ENCODE results near the gene PON3.

PON3 gene

GRCh38 chr7:95338832-95339231 lies 57.3 kb downstream of the PON3 start:
- no peak for DNase-seq

DNA sequence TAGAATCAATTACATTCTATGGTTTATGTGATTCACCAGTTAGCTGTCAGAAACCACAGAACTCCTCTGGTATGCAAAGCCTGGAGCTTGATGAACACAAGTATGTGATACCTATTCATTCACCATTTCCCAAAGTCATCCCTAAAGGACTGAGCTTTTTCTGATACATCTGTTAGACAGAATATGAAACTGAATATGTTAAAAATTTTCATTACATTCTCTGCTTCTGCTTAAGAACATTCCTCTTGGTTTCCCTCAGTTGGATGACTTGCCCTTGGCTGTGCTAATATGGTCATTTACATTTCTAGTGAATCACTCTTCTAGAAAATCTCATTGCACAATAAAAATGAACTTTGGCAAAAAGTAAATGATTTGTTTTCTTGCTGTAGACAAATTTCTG lies 61.1 kb downstream of the PON3 start:
- no peak for DNase-seq

DNA sequence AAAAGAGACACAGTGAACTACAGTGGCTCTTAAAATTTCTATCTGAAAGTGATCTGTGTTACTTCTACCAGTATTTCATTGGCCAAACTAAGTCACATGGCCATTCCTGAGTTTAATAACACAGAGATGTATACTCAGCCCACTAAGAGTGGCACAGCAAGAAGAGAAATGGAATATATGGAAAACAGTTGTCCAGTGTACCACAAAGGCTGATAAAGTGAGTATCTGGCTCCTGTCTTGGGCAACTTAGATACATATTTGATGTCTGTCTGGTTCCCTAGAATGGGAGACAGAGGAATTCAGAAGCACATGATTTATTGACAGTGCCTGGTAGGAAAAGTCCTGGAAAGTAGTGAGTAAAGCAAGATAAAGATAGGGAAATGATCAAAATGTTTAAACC lies 61.7 kb downstream of the PON3 start:
- DNase-seq = no peak

GRCh38 chr7:95330961-95331337 lies 65.2 kb downstream of the PON3 start:
- DNase-seq = no peak

DNA sequence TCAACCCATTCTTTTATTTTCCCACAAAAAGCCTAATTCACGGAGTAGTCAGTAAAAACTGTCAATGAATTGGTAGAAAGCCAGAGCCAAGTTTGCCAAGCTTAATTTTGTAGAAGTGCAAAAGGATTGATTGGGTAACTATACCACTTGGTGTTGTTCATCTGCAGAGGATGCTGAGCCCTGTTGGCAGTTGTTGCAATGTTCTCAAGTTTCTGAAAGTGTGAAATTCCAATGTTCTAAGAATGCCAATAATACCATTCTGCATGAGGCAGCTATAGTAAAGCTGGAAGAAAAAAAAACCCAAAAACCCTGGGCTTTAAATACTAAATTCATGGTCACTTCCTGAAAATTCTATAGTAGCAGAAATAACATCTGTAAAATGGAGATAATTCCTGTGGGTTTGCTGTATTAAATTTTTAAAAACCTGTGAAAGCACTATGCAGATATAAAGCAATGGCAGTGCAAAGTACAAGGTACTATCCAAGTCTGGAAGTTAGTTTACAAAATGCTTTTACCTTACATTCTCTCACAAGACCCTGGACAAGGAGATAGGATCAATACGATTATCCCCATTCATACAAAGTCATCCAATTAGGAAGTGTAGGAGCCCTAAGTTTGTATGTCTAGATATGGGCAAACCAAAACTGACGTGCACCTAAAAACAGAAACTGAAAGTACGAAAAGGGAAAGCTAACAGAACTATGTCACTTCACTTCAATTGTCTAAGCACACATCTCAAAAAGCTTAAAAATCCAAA lies 65.8 kb downstream of the PON3 start:
- no peak for DNase-seq

DNA sequence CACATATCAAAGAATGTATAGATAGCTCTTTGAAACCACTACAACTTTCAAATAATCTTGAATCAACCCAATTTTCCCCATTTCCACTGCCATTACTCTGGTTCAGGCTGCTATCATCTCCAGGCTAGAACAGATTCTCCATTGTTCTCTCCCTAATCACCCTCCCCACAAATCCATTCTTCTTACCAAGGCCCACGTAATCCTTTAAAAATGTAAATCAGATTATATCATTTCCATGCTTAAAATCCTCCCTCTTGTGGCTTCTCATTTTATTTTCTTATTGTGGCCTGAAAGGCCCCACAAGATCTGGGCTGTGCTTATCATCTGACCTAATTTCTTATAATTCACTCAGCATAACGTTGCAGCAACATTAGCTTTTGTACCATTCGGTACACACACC lies 68.8 kb downstream of the PON3 start:
- no peak for DNase-seq

DNA sequence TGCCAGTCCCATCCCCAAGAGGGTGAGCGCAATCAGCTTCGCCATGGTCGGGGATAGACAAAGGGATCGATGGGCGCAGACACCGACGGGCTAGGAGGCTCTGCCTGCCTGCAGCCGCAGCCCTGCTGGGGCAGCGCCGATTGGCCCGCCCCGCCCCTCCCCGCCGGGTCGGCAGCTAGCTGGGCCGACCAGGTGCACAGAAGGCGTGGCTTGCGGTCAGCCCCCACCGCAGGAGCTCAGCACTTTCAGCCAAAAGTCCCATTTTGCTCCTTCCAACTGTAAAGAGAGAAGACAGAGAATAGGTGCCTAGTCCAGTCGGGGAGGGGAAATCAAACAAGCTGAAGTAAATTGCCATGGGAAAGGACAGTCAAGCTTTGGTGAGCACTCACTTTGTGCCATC lies 71.7 kb downstream of the PON3 start, which contains the start of gene PON1:
Gene PON1, minus strand, starts transcription at position 102 of the 400 bp plus-strand sequence. Its CDS starts 57 bp downstream, at position 45.
- DNase-seq = no peak

GRCh38 chr7:95323410-95324129 lies 72.6 kb downstream of the PON3 start:
- DNase-seq = no peak

DNA sequence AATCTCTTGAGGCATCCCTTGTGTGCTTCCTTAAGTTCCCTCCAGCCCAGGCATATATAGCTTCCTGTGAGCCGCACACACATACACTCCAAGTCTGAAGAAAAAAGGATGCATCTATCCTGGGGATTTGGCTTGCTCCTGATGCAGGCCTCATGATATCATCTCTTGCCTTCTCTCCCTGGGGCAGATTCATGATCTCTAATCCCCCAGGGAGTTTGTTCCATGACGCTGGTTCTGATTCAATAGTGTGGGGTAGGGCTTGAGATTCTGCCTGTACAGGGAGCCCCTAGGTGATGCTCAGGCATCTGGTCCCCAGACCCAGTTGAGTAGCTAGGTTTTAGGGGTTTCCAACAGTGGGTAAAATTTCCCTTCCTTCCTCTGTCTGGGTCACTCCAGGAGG lies 73.3 kb downstream of the PON3 start:
- DNase-seq = no peak

- no peak for DNase-seq
Measured at GRCh38 chr7:95322396-95322795, 73.8 kb downstream of the PON3 start.

DNA sequence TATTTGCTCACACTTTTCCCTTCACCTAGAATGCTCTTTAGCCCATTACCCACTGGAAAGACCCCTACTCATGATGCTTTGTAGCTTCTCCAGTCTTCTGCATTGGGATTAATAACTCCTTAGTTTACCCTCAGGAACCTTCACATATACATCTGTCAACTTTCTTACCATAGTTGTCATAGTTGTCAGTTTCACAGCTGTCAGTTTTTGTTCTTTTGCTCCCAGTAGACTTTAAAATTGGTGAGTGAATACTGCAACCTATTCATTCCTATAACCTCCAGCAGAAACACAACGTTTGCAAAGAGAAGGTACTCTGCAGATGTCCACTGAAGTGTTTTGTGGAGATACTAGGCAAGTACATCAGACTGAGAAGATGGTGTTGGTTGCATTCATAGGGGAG lies 74.5 kb downstream of the PON3 start:
- no peak for DNase-seq

DNA sequence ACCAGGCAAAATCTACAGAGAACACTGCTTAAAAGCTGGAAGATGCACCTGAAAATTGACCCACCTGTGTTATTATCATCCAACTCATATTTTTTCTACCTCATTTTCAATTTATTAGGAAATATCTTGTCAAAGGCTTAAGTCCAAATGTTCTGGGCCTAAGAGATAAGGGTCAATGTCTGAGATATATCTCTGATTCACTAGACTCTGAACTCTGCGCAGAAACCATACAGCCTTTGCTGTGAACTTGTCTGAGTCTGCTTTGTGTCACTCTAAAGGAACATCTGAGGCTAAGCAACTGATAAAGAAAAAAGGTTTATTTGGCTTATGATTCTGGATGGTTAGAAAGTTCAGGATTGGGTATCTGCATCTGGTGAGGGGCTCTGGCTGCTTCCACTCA lies 75.5 kb downstream of the PON3 start:
- no peak for DNase-seq

GRCh38 chr7:95319570-95319969 lies 76.6 kb downstream of the PON3 start:
- no peak for DNase-seq

DNA sequence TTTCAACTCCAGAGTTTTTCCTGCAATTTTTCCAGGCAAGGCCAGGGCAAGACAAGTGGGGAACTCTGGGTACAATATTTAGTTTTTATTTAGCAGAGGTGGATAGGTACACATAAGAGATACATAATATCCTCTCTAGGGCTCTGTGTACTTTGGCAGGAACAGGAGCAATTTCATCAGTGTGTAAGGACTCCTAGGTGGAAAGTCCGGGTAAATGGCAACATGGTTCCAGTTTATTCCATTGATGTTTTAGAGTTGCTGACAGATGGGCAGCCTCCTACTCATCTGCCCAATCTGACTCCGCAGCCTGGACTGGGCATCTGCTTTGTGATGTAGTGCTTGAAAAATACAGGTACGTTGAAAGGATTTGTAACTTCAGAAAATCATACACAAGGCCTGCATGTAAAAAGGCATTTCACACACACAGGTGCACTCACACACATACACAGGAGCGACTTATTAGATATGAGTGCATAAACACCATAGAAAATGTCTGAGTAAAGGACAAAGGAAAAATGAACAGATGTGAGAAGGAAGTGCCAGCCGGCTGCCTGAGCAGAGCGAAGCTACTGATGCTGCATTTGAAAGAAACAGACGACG lies 77.6 kb downstream of the PON3 start:
- no peak for DNase-seq

DNA sequence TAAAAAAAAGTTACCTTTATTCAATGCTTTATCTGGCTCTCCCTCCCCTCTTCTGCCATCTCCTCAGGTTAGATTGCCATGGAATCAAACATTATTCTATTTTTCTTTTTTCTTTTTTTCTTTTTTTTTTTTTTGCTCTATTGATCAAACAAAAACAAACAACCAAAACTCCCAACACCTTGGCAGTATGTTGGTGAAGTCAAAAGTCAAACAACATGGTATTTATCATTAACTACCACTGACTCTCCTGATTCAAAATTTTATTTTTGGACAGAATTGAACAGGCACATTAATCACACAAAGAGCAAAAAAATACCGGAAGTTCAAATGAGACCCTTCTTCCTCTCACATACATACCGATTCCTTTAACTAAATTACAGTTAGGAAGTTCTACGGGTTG lies 78.2 kb downstream of the PON3 start:
- no peak for DNase-seq

DNA sequence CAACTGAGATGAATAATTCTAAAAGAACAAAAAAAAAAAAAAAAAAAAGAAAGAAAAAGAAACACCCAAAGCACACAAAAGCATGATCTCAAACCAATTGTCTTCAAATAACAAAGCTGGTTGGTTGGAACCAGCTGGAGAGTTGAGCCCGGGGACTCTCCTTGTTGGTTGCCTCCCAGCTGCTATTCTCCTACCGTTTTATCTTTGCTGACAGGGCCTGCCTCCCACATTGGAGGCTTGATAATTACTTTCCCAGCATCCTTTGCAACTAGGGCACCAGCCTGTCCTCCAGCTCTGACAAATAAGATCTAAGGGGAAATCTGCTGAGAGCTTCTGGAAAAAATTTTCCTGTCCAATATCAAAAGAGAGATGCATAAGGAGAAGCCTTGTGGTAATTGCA lies 78.6 kb downstream of the PON3 start:
- DNase-seq = no peak

DNA sequence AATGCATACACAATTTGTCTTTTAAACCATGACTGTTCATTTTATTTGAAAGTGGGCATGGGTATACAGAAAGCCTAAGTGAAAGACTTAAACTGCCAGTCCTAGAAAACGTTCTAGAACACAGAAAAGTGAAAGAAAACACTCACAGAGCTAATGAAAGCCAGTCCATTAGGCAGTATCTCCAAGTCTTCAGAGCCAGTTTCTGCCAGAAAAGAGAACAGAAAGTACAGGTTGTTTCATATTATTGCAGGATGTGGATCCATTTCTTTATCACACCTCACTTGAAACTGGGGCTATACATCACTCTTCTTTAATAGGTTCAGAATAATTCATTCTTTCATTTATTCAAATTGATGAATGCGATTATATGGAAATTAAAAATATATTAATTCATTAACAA lies 79.6 kb downstream of the PON3 start:
- DNase-seq = no peak

DNA sequence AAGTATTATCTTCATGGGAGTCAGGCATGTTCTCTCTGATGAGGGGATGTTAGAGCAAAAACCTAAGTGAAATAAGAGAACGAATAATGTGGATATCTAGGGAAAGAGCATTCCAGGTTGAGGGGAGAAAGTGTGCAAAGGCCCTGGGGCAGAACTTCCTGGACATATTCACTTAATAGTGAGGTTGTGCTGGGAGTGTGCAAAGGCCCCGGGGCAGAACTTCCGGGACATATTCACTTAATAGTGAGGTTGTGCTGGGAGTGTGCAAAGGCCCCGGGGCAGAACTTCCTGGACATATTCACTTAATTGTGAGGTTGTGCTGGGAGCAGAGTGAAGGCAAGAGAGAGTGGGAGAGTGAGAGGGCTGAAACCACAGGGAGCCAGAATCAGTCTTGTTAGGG lies 83.6 kb downstream of the PON3 start:
- DNase-seq = no peak

DNA sequence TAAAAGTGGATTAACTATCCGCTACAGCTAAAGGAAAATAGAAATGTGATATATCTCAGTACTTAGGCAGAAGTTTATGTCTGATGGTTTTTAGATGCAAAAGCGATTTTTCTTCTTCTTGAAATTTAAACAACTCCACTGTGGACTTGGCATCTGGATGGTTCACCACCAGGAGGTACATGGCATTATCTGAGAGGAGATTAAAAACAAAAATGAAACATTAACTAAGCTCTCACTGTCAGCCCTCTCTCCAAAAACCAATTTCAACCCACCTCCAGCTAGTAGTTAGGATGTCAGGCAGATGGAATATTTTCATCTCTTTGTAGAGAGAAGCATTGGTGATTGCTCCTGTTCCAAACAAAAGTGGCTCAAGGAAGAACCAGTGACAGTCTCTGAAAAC lies 84.8 kb downstream of the PON3 start:
- DNase-seq = no peak

GRCh38 chr7:95309951-95310350 lies 86.2 kb downstream of the PON3 start:
- no peak for DNase-seq

Measured in NCI-H446 treated with DMSO at 0.1 percent for 48 hours (cell line).